GM21619 (cell line): Measurements from ENCODE around the gene CDCA7.
"Not testable (repeated sequence)": the region's sequence is repeated elsewhere in the genome, so short reads cannot be mapped to it uniquely, and the experiment has no call there.

ENCODE experiments used
- ATAC-seq: cut with Tn5 transposase; IDR thresholded peaks from one replicate; pipeline ENCODE4 v1.9.1; 2021; ENCODE audit not compliant: unreplicated experiment

CDCA7 gene

DNA sequence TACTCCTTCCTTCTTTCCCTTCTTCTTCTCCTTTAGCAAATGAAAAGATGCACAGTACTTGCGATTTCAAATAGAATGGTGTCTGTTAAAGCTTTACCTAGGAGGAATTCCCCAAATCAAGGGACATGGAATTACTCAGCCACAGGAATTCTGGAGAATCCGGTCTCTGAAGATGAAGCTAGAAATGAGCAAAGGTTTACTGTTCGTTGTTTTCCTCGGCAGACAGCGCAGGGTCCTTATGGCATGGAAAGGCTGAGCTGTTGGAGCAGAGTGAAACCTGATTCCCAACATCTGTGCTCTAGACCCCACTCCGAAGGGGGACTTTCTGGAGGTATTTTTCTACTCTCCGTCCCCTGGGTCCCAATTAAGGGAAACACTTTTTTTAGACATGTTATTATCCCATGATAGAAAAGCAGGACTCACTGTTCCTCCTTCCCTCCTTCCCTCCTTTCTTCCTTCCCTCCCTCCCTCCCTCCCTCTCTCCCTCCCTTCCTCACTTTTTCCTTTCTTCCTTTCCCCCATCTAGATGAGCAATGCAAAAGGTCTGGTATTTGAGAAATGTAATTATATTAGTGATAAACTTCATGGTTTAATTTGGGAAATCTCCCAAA lies 47.1 kb downstream of the CDCA7 start:
- ATAC-seq, result no peak

DNA sequence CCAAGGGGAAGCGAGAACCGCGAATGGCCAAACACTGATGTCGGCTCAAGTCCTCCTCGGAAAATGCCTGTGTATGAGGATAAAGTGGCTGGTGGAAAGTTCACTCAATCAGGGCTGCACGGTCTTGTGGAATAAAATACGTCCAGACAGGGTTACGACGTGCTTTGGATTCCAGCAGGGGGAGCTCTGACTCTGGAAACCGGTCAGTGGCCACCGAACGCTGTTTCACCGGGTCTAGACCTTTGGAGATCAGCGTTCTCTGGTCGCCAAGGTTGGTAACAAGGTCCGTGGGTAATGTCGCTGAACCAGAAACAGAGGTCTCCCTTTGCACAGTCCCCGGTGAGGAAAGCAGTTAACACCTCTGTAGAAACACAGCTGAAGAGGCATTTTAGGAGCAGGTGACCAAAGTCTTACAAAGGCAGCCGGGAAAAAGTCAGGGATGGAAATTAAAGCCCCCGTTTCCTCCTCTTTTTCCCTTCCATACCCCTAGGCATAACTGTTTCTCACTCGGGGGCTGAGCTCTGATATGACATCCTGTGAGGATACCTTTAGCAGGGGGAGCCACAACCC lies 47.8 kb downstream of the CDCA7 start:
- peak; percentile 72 for ATAC-seq

DNA sequence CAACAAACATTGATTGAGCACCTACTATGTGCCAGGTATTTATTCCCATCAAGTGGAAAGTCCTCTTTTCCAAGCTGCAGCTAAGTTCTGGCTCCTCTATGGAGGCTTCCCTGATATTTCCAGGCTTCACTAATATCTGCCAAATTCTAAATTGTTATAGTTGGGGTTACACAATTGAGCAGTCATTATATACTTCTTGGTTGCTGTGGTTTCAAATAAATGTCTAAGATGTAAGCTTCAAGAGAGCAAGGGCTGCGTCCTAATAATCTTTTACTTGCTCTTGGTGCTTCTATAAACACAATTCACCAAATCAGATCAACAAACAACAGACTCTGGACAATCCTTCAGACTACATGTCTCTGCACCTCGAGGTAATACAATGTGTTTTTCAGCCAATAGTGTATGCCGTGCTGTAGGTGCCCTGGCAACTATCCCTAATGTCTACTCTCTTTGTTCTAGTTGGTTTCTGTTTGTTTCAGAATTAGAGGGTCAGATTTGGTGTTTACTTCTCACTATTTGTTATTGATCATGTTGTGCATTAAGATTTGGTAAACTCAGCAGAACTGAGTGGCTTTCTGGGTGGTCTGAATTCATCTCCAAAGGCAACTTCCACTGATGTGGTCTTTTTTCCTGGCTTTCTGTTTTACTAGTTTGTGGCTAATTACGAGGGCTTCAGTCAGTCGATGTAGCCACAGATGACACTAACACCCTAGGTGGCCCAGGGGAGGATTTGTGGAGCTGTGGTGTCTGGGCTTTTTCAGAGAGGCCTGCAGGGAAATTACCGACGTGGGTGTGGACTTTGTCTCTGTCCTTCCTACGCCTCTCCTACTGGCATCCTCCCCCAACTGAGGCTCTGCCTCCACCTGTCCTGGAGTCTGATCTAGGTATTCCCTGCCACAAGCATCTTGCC lies 50.4 kb downstream of the CDCA7 start:
- ATAC-seq, result no peak

DNA sequence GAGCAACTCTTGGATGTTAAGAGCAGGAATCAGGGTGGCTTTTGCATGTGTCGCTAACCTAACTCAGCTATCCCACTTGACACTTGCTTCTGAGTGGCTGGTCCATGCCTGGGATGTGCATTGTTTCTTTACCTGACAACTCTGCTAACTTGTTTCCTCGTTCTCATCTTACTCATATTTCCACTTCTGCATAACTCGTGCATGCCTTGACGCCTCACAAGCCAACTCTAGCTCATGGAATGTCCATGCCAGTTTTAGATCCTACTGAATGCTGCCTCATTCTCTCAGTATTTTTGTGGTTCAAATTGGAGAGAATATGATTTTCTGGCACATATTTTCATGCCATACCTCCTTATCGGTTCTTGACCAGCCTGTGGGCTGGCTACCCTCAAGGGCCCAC lies 52.5 kb downstream of the CDCA7 start:
- ATAC-seq, result no peak

DNA sequence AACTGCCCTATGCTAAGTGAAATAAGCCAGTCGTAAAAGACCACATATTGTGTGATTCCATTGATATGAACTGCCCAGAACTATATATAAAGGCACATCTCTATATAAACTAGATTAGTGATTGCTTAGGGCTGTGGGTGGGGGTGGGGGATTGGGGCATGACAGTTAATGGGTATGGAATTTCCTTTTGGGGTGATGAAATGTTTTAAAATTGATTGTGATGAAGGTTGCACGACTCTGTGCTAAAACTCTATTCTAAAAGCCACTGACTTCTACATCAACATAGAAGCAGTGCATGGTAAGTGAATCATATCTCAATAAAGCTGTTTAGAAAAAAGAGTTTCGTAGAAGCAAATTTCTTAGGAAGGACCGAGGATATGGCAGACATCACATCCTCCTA lies 53.0 kb downstream of the CDCA7 start:
- ATAC-seq, result no peak

DNA sequence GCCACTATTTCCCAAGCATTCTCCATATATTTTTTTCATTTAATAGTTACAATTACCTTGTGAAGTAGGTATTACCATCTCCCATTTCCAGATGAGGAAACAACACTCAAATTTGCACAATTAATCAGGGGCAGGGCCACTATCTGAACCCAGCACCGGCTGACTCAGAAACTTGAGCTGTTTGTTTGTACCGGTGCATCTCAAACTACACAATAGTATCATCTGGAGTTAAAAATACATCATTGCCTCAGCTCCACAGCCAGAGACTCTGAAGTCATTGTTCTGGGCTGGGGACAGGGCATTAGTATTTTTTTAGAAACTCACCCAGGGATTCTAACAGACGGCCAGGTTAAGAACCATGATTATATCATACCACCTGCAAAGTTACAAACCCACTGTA lies 55.9 kb downstream of the CDCA7 start:
- ATAC-seq, result no peak

DNA sequence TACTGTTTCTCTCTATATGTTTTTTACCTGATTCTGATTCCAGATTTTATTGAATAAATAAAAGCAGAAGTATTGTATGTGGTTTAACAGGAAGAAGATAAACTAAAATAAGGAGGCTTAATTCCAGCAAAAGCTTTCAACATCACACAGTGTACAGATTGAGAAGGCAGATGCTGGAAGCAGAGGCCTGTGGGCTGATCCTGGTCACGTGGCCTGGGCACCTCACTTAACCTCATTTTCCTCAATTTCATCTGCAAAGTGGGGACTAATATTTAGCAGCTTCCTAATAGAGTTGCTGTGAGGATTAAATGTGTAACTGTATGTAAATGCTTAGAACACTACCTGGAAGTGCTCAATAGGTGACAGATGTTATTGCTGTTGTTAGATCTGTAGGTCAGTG lies 58.0 kb downstream of the CDCA7 start:
- no peak for ATAC-seq

DNA sequence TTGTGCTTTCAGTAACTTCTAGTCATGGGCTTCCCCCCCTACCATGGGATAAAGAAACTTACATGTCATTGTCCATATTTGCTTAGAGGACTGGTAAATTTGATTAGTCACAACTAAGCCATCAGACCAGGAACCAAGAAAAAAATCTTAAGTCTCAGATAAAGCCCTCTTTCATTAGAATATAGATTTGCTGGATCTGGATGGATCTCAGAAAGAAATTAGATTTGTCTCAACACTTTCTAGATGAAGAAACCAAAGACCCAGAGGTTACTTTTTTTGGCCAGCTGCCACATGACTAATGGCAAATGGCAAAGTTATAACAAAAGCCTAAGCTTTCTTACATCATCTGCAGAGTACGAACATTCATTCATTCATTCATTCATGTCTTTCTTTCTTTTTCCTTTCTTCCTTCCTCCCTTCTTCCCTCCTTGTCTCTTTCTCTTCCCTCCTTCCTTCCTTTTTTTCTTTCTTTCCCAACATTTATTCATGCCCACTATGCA lies 60.2 kb downstream of the CDCA7 start:
- no peak for ATAC-seq

DNA sequence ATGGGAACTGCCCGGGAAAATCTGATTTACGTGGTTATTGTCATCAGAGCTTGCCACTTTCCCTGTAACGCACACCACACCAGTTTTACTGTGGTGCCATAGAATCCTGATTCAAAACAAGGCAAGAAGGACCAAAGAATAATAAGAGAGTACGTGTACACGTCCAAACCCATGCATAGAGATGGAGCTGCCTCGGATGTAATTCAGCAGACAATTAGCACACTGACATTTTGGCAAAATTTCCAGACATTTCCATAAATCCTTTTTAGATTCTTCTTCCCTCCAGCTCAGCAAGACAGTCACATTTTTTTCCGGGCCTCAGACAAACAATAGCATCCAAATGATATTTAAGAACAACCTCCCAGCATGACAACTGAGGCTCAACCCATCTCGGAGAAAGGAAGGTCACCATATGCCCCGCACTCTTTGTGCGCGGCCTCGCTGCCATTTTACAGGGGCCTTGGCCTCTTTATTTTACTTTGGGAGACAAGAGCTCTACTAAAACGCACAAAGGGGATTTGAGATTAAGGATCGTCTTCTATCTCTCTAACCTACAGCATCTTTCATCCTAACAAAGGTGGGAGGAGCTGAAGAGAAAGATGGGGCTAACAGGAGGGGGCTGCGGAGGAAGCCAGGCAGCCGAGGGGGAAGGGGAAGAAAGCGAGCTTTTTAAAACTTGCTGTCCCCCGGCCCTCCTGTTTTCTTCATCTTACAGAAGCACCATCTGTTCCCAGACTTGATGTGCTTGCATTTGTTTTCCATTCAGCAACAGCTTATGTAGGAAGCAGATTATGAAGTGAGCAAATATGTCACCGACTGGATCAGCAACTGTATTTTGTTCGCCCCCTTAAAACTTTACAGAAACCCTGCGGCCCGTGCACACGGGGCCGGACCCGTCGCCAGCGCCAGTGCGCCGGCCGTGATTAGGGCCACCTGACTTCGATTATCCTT lies 61.0 kb downstream of the CDCA7 start:
- no peak for ATAC-seq

DNA sequence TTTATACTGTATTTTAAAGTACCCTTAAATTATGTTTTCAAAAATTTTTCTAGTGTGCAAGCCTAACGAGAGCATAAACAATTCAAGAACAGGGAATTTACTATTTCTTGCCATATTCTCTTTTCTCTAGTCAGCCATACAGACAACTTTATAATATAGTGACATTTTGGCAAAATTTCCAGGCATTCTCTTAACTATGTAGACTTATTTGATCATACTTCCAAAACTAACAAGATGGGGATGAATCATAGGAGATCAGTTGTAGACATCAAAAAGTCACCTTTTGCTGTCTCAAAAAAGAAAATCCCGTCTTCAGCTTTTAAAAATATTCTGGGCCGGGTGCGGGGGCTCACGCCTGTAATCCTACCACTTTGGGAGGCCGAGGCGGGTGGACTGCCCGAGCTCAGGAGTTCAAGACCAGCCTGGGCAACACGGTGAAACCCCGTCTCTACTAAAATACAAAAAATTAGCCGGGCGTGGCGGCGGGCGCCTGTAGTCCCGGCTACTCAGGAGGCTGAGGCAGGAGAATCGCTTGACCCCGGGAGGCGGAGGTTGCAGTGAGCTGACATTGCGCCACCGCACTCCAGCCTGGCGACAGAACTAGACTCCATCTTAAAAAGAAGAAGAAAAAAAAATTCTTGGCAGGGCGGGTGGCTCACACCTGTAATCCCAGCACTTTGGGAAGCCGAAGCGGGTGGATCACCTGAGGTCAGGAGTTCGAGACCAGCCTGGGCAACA lies 61.9 kb downstream of the CDCA7 start:
- ATAC-seq, result not testable (repeated sequence)

DNA sequence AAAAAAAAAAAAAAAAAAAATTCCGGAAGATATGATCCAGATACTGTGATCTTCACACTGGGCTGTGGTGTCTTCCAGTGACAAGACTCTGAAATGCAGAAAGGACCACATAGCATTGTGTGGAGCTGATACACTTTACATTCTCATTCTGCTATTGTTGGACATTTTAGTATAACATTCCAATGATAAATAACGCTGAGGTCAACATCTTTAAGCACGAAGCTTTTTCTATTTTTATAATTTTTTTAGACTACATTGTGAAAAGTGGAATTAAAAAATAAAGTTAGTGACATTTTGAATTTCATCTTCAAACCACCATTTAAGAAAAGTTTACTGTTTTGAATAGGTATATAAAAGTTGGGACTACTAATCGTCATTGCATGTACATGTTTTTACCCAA lies 62.7 kb downstream of the CDCA7 start:
- ATAC-seq, result no peak

DNA sequence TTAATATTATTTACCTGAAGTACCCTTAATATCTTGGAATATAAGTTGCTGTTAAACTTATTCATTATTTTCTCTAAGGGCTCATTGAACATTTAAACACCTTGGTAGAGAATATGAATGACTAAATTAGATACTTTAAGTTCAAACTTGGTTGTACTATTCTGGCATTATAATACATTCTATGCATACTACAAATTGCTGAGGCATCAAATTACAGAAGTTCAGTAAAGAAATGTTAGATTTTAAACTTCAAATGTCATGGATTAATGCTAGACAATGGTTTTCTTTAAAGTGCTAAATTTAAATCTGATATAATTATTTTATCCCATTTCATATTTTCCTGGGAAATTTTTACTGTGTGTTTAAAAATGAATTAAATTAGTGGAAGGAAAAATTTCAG lies 63.1 kb downstream of the CDCA7 start:
- ATAC-seq, result no peak
